Pancreas (tissue), 10 donors: Measurements from ENCODE around the gene SPATA3. TPM values are rescaled to one million over a fixed set of nuclear protein-coding genes. Genes with fewer than 3 reads are reported as not detected.
A peak's percentile ranks its signal among the peaks of the same experiment; 100 is the strongest.

Experiments
- ATAC-seq, 4 donors: fragments of 200-7000 bp; cut with Tn5 transposase; one replicate each; pipeline versions ENCODE4 v1.8.0 to v1.9.1; 2020; ENCODE audit warnings: mild to moderate bottlenecking in 4 of 4, moderate library complexity in 4 of 4
- DNase-seq, 6 donors: peaks; one replicate each; pipeline ENCODE4 v3.0.0-alpha.2; 2020
- FAIRE-seq: peaks from 2 replicates; lab custom pipeline; 2012; peaks lifted over from hg19 to GRCh38; lab: Jason Lieb, UNC
- H3K27ac ChIP-seq, 4 donors: fragments of 200-600 bp; sonication (generic); 1 replicate in 3 of 4; 2 replicates in 1 of 4; pipeline versions ENCODE4 v1.5.0 to v1.8.0; 2020
- H3K27me3 ChIP-seq, 4 donors: fragments of 200-600 bp; one replicate each; pipeline ENCODE4 v1.8.0; 2021
- H3K36me3 ChIP-seq, 3 donors: fragments of 200-600 bp; sonication (generic) in 1 of 3; one replicate each; pipeline versions ENCODE4 v1.5.0 to v1.8.0; 2020 to 2021
- H3K4me1 ChIP-seq, 3 donors: fragments of 200-600 bp; one replicate each; pipeline ENCODE4 v1.8.0; 2021
- H3K4me3 ChIP-seq, 4 donors: fragments of 200-600 bp; sonication (generic) in 2 of 4; one replicate each; pipeline versions ENCODE4 v1.5.0 to v1.8.0; 2020 to 2021
- H3K9me3 ChIP-seq, 4 donors: fragments of 200-600 bp; one replicate each; pipeline ENCODE4 v1.8.0; 2021
- CTCF ChIP-seq, 4 donors: fragments of 200-600 bp; sonication (generic) in 3 of 4; IDR thresholded peaks; one replicate each; pipeline versions ENCODE4 v1.5.0 to v1.8.0; 2021; ENCODE audit warnings: antibody characterized with exemption in 4 of 4
- WGBS, 2 donors: extraction: QIAGEN DNeasy Blood & Tissue Kit; methylation state at CpG; one replicate each; pipeline ENCODE4 v1.1.7; 2013; 5-methylcytosine and 5-hydroxymethylcytosine counted together
- intact Hi-C, 3 donors: fragments of 100-400 bp; cut with DNase I; formaldehyde crosslinking; loops; one replicate each; pipeline versions ENCODE4 v1.11.1 to v1.14.2; 2022
- polyA plus RNA-seq, 2 donors: library from polyadenylated mRNA; stranded (reverse); fragments of 200-250 nt; gene quantifications; one replicate each; pipeline ENCODE4 v1.2.3, GENCODE V29; 2013
- total RNA-seq, 6 donors: library from RNA; stranded (reverse); fragmentation: NEBNext Ultra II Directional in 4 of 6; extraction: Animal tissue kit (Norgen Biotek cat#: 25700) in 4 of 6; gene quantifications; one replicate each; pipeline versions ENCODE4 v1.2.1 to v1.2.4, GENCODE V29; 2021 to 2023
- donor health status: healthy with polysubstance abuse.
- donor health status: DM: no; HTN: no; CAD: no; lungs with moderate emphysema.
- donor health status: DM: no; HTN: no; CAD: no.
- donor health status: control.
- donor health status: control.
- donor health status: Bipolar disorder and iron deficiency.
- donor health status: DM: yes; HTN: yes; CAD: no.
- donor health status: DM: no; HTN: no; CAD: no.
- donor health status: DM: no; HTN: no; CAD: no.
- donor health status: DM: yes; HTN: yes; CAD: no.

The SPATA3 gene
- total and polyA plus RNA-seq, 8 donors, result not detected

GRCh38 chr2:230996661-230997060 is 740 bp downstream of the SPATA3 start:
- intact Hi-C loops, result no loop called here

GRCh38 chr2:230998882-230999281 is 3.0 kb downstream of the SPATA3 start:
- ATAC-seq (no peak), DNase-seq (no peak), FAIRE-seq (no peak)
- H3K27ac ChIP-seq, result no peak overlapping the region
- TF ChIP-seq CTCF (IDR thresholded peaks at IDR 0.05), result no peak
- H3K9me3 ChIP-seq, result no peaks in the 10 kb centered on the region
- intact Hi-C loops, result no loop called here
- no peaks in the 10 kb centered on the region for H3K27me3 ChIP-seq
- no peaks in the 10 kb centered on the region for H3K4me1 ChIP-seq
- WGBS, 2 donors, result 57 to 81% methylated on average over 2 of the region's 2 CpGs
- H3K36me3 ChIP-seq, result no peaks in the 10 kb centered on the region
- no peak overlapping the region for H3K4me3 ChIP-seq

More at GRCh38 chr2:230996661-230997060, 740 bp downstream of the SPATA3 start:
- Histone ChIP-seq H3K4me3 (no peak overlapping the region), H3K4me1 (no peaks in the 10 kb centered on the region), H3K27me3 (no peaks in the 10 kb centered on the region), H3K9me3 (no peaks in the 10 kb centered on the region), H3K36me3 (no peaks in the 10 kb centered on the region), H3K27ac (no peak overlapping the region)
- DNase-seq (no peak), ATAC-seq (no peak), FAIRE-seq (no peak)
- no peak for TF ChIP-seq CTCF (IDR thresholded peaks at IDR 0.05)

- no peak overlapping the region for H3K4me3 ChIP-seq
- no peak for TF ChIP-seq CTCF (IDR thresholded peaks at IDR 0.05)
- H3K27ac ChIP-seq, result no peak overlapping the region
- DNase-seq (no peak), FAIRE-seq (no peak), ATAC-seq (peak in 2 of 4 donors; percentile 31 to 45)
- no peaks in the 10 kb centered on the region for H3K27me3 ChIP-seq
- no peaks in the 10 kb centered on the region for H3K36me3 ChIP-seq
- 38 to 51% methylated on average over 4 of the region's 4 CpGs for WGBS, 2 donors
- H3K9me3 ChIP-seq, result no peaks in the 10 kb centered on the region
- H3K4me1 ChIP-seq, result no peaks in the 10 kb centered on the region
- intact Hi-C loops, result no loop called here
Measured at GRCh38 chr2:230999477-230999876, 3.6 kb downstream of the SPATA3 start.

GRCh38 chr2:231000211-231000904 is 4.4 kb downstream of the SPATA3 start:
- ATAC-seq (peak; percentile 53 to 90 (median 82)), DNase-seq (peak in 5 of 6 donors; percentile 22 to 83 (median 42)), FAIRE-seq (no peak)
- Histone ChIP-seq H3K4me3 (no peak overlapping the region), H3K9me3 (no peaks in the 10 kb centered on the region), H3K4me1 (no peaks in the 10 kb centered on the region), H3K27ac (no peak overlapping the region), H3K27me3 (no peaks in the 10 kb centered on the region), H3K36me3 (no peaks in the 10 kb centered on the region)
- no peak for TF ChIP-seq CTCF (IDR thresholded peaks at IDR 0.05)
- WGBS, 2 donors, result 19% methylated on average over 24 of the region's 24 CpGs
- intact Hi-C loops, result no loop called here

- WGBS, 2 donors, result 68 to 69% methylated on average over 7 of the region's 7 CpGs
- FAIRE-seq (no peak), DNase-seq (no peak), ATAC-seq (no peak)
- no peak for TF ChIP-seq CTCF (IDR thresholded peaks at IDR 0.05)
- Histone ChIP-seq H3K4me1 (no peaks in the 10 kb centered on the region), H3K4me3 (no peak overlapping the region), H3K27me3 (no peaks in the 10 kb centered on the region), H3K36me3 (no peaks in the 10 kb centered on the region), H3K9me3 (no peaks in the 10 kb centered on the region), H3K27ac (no peak overlapping the region)
- intact Hi-C loops, result no loop called here
Measured at GRCh38 chr2:231001036-231001435, 5.1 kb downstream of the SPATA3 start.
